Hematopoietic multipotent progenitor cell treated with erythropoietin and hydrocortisone succinate and interleukin-3 and kit ligand, for 8 days (in vitro differentiated cells): ENCODE measurements around the gene KCNMA1.
"Not testable (repeated sequence)": the region's sequence is repeated elsewhere in the genome, so short reads cannot be mapped to it uniquely, and the experiment has no call there.

Experiments
- DNase-seq: peaks from one replicate; pipeline ENCODE4 v3.0.0-alpha.2; 2015

Gene KCNMA1

DNA sequence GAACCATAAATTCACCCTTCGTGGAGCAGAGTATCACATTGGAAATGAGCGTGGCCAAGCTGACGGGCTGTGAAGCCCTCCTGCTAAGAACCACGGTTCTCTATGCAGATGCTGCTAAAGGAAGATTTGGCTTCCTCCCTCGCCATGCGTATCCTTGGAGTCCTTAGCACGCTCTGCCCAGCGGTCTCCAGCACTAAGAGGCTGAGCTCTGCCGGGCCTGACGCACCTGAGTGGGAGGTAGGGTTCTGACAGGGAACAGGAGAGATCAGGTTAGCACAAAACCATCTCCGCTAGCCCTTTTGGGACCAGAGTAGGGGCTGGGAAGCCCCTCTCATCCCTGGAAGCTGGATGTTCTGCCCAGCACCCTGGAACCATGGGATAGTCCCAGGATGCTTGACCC lies 225.8 kb downstream of the KCNMA1 start:
- no peak for DNase-seq

DNA sequence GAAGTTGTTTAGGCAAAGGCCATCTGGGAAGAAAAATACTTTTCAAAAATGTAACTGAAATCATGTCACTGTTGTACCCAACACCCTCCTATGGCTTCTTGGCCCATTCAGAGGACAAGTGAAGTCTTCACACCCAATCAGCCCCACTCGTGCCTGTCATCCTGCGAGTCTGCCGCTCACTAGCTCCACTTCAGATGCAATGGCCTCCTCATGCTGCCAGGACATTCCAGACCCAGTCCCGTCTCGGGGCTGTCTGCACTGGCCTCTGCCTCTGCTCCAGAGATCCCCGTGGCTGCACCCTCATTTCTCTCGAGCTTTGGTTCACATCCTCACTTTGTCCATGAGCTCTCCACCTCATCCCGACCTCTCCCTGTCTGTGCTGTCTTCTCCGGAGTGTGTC lies 227.1 kb downstream of the KCNMA1 start:
- no peak for DNase-seq

DNA sequence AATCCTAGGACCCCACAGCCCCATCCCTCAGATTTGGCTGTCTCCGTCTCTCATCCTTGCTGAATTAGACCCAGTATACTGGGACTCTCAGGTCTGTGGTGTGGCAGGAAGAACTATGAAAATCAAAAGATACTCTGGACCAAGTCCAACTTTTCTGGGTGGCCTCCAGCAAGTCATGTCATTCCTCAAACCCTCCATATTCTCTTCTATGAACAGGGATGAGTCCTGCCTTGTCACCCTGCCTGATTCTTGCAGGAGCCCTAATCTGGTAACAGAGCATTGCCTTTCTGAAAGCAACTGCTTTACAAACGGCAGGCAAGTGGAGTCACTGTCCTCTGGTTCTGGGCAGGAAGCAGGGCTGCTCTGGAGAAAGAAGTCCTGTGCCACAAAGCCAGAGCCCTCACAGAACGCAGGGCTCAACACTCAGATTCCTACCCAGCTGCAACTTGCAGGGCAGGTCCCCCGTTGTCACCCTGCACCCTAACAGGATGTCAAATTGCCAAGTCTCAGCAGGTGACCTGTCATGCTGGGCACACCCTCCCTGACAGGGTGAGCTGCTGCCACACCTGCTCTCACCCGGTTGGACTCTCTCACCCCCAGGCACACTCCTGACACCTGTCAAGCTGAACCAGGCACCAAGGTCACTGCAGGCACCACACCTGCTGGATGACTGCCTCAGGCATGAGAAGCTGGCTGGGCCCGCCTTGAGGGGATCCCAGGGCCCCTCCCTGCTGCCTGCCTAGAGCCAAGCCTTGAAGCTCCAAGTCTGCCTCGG lies 227.7 kb downstream of the KCNMA1 start:
- no peak for DNase-seq

DNA sequence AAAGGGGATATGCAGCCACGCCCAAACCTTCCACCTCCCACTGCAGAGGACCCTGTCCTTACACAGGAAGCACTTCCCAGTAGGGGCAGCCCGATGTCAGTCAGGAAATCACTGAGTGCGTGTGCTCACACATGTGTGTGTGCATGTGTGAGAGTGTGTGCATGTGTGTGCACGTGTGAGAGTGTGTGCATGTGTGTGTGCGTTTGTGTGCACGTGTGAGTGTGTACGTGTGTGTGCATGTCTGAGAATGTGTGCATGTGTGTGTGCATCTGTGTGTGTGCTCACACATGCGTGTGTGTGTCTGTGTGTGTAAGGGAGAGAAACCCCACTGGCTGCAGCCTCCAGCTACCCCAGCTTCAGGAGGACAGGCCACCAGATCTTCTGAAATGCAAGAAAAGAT lies 229.3 kb downstream of the KCNMA1 start:
- DNase-seq, result no peak

DNA sequence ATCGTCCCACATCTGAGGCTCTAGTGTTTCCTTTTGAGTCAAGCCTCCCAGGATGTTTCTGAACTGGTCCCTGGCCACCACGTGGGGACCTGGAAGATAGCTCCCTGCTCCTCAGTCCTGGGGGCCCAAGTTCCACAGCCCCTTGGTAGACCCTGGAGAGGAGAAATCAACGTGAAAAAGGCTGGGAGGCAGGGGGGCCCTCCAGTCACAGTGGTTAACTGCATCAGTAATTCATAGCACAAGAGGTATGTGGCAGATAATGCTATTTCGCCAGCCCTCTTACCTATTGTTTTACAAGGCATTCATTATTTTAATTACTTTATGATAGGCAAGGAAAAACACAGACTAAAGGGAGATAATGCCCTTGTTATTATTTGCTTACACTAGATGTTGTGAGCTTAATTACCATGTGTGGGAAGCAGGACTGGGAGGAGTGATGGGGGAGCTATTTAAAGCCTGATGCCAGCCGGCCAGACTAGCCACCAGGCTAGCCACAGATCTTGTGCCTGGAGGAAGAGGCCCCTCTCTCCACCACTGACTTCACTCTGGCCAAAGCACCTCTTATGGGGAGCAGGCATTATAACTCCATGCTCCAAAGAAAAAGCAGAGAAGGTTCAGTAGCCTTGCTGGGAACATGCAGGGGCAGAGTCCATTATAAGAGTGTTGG lies 230.7 kb downstream of the KCNMA1 start:
- no peak for DNase-seq

DNA sequence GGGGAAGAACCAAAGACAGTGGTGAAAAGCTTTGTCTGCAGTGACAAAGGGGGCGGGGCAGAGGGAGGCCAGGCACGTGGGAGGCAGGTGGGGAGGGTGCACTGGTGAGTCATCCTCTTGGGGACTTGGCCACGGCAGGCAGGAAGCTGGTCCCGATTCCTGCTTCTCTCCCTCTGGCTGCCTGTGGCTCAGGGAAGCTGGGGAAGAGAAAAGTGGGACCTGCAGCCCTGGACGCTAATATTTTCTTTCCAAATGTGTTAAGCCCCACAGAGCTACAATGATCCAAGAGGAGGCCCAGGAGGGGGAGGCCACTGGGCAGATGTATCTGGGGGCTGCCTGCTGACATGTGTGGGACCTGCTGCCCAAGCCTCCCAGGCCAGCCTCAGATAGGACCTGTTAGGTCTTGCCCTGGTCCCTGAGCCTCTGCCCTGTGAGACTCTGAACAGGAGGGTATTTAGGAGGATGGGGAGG lies 231.8 kb downstream of the KCNMA1 start:
- no peak for DNase-seq

DNA sequence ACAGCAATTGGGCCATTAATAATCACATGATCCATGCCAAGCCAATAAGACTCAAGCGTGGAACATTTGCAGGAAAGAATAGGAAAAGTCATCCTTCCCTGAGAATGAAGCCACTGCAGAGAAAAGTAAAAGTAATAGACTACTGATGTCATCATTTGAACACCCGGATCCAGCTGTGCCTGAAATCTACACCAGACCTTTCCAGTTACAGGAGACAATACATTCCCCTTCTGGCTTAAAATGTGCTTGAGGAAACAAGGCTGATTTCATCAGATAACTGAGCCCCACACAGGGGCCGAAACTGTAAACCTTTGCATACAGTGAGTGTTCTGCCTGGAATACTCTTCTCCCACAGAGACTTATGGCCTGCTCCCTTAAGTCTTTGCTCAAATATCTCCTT lies 232.8 kb downstream of the KCNMA1 start:
- no peak for DNase-seq

DNA sequence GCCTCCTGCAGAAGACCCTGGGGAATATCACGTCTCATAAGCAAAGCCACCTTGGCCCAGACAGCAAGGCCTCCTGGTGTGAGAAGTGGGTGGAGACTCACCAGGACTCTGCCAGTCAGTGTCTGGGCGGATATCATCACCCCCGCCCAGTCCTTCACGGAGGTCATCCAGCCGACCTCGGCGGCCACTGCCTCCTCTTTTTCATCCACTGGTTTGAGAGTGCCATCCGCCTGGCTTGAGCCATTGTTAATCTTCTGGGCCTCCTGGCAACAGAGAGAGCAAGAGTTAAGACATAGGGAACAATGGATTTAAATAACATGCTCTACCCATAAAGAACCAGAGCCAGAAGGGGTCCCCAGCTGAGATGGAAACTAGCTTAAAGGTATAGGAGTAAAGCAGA lies 233.8 kb downstream of the KCNMA1 start:
- no peak for DNase-seq

DNA sequence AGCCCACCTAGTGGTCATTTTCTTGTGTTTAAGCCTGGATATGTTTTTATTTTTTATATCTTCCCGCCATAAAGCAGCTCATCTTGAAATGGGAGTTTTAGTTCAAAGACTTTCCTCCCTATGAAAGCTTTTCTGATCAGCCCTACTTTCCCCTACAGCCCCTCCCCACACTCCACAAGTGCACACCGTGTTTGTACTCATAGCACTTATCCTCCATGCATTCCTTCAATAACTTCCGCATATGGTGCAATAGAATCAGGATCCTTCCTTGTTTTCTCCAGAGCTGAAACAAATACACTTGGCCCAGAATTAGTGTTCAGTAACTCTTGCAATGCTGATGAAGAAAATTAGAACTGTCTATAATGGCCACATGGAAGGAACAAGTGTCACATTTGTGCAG lies 235.9 kb downstream of the KCNMA1 start:
- DNase-seq, result no peak

DNA sequence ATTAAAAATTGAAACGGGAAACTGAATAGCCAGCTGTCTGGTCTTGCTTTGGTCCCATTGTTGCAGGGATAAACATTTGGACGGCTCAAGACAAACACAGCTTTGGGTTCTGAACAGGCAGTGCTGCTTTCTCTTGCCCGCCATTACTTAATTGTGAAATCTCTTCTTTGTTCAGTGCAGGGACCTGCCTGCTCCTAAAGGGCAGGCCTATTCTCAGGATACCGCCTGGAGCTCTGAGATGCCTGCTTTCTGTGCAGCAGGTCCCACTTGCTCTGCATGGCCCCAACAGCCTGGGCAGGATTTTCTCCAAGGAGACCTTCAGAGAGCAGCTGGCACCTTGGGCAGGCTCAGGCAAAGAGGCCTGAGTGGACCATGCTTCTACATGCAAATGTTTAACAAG lies 237.6 kb downstream of the KCNMA1 start:
- DNase-seq, result no peak

DNA sequence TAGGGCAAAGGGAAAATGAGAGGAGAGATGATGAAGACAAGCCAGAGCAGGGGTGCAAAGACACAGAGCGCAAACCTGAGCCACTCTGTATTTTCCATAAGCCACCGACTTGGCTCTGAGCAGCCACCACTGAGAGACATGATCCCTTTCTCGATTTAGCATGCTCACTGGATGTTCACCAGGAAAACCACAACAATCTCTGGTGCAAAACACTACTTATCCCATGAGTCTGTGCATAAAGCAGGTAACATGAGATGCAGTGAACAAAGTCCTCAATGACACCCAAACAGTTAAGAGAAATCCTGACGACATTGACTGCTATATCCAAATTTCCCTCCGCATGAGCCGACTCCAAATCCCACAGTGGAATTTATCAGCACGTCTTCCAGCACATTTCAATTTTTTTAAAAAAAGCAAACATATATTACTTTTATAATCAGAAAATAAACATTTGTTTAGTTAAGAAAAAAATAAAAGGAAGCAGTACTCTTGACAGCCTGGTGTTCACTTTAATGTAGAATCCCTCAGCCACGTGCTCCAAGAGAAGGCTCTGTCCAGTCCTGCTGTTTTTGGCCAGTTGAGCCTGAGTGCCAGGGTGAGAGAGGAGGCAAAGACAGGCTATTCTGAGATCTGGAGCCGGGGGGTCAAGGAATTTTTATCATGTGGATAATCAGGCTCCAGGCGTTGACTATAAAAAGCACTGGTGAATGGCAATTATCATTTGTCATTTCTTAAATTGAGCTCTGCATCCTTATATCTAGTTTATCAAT lies 238.4 kb downstream of the KCNMA1 start:
- no peak for DNase-seq

DNA sequence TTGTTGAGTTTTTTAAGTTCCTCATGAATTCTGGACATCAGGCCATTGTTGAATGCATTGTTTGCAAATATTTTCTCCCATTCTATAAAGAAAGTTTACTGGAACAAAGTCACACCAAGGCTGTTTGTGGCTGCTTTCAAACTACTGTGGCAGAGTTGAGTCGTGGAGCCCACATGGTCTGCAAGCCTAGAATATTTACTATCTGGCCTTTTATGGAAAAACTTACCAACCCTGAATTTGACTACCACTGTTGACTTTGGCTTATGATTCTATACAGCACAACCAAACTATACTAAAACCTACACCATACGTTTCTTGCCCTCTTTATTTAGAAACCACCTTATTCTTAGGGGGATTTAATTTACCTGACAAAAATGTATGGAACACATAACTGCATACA lies 239.1 kb downstream of the KCNMA1 start:
- DNase-seq, result no peak

DNA sequence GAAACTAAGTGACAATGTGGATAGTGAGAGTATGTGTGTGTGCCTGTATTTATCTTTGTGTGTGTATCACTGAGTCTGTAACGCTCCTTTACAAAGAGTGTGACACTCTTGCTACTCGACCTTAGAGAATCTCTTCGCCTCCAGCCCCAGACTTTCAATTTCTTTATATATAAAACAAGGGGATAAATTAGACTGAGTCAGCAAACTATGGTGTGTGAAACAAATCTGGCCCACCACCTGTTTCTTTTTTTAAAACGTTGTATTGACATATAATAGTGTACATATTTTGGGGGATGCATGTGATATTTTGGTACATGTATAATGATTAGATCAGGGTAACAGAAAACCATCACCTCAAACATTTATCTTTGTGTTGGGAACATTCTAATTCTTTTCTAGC lies 240.5 kb downstream of the KCNMA1 start:
- DNase-seq, result no peak

DNA sequence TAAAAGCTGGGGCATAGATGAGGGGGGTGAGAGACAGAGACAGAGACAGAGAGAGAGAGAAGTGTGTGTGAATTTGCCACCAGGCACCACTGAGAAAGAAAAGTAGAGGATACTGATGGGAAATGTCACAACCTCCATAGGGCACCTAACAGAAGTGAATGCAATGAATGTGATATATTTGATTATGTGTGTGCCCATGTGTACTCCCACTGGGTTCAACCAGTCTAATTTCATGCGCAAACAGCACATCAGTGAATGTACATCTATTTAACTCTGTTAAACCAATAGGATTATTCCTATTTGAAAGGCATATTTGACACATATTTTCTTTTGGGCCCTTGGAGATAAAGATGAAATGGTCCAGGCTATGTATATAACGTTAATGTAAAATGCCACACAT lies 241.3 kb downstream of the KCNMA1 start:
- no peak for DNase-seq

DNA sequence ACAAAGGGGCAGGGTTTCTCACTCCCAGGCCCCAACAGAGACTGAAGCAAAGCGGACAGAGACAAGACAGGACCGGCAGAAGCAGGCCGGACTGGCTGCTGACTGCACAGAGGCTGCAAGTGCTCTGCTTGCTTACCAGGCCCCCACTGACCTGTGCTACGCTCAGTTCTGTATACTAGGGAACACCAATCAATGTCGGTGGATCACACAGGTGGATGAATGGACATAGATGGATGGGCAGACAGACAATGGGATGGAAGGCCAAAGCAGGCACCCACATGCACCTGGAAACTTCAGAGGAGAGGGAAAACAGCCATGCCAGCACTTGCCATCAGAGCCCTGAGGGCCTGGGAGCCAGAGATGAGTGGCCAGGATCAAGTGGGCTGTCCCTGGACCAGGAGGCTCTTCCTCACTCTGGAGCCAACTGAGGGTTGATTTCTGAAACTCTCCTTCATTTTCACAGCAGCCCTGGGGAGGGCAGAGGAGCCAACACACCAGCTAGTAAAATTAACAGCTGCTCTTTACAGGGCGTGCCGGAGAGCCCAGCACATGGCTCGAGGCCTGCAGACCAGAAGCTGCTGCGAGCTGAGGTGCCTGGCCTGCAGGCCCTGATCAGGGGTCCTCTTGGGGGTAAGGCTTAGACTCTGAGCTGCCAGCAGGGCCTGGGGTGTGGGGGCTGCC lies 243.6 kb downstream of the KCNMA1 start:
- DNase-seq, result no peak

DNA sequence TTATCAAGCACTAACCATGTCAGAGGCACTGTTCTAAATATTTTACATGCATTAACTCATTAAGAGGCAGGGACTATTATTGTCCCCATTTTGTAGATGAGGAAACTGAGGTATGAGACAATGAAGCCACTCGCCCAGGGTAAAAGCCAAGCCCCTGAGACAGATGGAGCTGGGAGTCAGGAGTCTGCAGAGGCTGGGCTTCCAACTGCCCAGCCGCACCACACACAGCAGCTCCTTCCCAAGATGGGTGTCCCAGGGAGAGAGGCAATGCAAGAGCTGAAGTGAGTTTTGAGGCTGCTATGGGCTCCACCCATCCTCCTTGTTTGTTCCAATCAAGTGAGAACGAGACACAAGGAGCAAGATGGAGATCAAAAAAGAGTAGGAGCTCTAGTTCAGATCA lies 244.2 kb downstream of the KCNMA1 start:
- no peak for DNase-seq

DNA sequence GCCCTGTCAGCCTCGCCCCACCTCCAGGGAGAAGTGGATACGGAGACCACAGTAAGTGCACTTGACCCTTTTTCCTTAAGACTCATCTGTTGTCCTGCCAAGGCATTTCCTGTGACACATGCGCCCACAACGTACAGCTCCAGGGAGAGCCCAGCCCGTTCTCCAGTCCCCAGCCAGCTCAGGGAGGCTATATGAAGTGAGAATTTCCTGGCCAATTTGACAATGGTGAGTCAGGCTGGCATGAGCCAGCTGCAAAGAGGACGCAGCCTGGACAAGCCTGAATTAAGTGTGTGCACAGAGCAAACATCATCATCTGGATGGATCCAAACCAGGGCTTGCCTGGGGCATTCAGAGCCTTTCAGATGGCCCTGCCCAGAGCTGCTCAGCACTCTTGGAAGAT lies 244.8 kb downstream of the KCNMA1 start:
- DNase-seq, result no peak

DNA sequence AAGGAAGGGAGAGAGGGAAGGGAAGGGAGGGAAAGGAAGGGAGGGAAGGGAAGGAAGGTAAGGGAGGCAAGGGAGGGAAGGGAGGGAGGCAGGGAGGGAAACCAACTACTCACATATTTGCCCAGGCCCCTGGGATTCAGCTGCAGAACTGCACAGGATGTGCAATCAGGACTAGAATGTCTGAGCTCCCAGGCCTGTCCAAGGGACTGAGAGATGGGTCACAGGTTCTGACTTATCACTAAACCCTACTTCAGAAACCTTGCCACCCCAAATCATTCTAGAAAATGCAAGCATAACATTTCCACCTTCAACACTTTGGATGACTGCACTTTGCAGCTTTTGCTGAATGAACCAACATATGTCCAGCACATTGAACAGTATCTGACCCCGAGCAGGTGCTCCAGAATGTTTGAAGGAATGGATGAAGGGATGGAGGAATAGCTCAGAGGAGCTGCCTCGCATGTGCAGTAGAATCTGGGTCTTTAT lies 245.3 kb downstream of the KCNMA1 start:
- no peak for DNase-seq

DNA sequence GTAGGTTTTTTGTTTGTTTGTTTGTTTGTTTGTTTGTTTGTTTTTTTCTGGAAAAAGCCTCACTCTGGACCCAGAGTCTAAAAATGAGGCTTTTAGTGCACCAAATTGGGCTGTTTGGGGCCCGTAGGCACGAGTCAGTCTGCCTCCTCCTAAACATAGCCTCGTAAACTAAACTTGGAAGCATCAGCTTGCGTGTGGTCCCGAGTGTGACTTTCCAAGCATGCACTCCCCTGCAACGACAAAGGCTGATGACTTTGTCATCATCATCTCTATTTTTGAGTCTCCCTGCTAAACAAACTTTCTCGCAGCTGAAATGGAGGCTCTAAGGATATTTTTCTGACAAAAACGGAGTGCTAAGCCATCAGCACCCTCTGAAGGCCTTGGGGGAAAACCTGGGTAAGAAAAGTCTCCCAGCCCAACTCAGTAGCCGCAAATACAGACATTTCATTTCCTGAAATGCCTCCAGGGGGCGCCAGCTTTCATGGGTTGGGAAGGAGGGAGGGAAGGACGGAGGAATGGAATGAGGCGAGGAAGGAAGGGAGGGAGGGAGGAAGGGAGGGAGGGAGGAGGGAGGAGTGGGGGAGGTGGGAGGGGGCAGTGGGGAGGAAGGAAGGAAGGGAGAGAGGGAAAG lies 245.9 kb downstream of the KCNMA1 start:
- peak; percentile 56 for DNase-seq

DNA sequence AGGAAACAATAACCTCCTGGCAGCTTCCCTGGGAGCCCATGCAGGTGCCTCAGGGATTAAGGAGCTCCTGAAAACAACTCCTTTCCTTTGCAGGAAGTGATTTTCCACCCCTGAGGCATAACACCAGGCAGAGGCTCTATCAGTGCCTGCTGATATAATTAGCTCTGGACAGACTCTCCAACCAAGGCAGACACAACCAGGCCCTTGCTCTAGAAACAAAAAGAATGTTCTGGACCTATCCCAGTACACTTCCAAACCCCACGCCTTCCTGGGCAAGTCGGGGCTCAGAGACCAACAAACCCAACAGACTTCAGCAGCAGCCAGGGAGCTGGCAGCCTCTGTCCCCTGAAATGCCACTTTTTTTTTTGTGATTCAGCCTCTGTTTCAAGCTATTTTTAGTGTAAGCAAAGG lies 247.1 kb downstream of the KCNMA1 start:
- DNase-seq, result no peak

DNA sequence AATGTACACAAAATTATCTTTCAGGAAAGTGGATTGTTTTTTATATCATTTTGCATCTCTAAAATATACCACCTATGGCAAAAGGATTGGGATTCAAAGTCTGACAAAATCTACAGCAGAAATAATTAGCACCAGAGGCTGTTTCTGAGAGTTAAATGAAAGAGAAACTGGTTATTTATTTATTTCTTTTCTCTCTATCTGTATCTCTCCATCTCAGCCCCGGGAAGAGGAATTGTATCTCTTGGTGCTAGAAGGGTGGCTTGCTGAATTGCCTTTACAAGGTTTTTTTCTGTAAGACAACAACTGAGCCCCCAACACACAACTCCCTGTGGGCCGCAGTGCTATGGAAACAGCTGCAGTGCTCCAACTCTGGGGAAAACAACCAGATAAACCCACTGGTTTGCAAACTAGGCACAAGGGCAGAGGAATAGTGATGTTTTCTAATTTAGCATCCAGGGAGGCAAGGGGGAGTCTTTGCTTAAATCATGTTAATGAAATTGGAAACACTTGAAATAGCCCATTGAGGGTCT lies 249.0 kb downstream of the KCNMA1 start:
- DNase-seq, result no peak

DNA sequence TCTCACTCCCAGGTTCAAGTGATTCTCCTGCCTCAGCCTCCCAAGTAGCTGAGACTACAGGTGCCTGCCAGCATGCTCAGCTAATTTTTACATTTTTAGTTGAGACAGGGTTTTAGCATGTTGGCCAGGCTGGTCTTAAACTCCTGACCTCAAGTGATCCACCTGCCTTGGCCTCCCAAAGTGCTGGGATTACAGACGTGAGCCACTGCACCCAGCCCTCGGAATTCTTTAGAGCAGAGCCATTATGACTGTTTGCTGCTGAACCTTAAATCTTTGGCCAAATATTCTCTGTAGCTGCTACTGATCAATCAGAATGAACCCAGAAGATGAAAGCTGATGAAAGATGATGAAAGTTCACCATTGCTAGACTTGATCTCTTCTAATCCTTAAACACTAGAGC lies 249.9 kb downstream of the KCNMA1 start:
- DNase-seq, result not testable (repeated sequence)
